K562 (cell line): Measurements from ENCODE around the gene ADAM8. TPM values are rescaled to one million over a fixed set of nuclear protein-coding genes. Genes with fewer than 3 reads are reported as not detected.

Experiments
- CREBBP ChIP-seq: IDR thresholded peaks from one replicate; pipeline ENCODE4 v1.6.1; 2012; ENCODE audit warnings: low read depth, mild to moderate bottlenecking, control low read depth, inconsistent platforms, low read length
- CTBP1 ChIP-seq: fragments of 450-650 bp; IDR thresholded peaks from 2 replicates; pipeline ENCODE4 v1.6.1; 2016; ENCODE audit warnings: borderline replicate concordance
- EP400 ChIP-seq: fragments of 450-650 bp; IDR thresholded peaks from 2 replicates; pipeline ENCODE4 v1.6.1; 2017; ENCODE audit warnings: antibody characterized with exemption, mild to moderate bottlenecking, moderate library complexity
- GTF2E2 ChIP-seq: fragments of 200-800 bp; sonication (Bioruptor generic); IDR thresholded peaks from 2 replicates; pipeline ENCODE4 v1.6.1; 2016; ENCODE audit warnings: missing genetic modification characterization, missing compliant biosample characterization
- NBN ChIP-seq: fragments of 450-650 bp; IDR thresholded peaks from 2 replicates; pipeline ENCODE4 v1.6.1; 2016; ENCODE audit warnings: low read depth, mild to moderate bottlenecking
- NFIC ChIP-seq: fragments of 450-650 bp; IDR thresholded peaks from 2 replicates; pipeline ENCODE4 v1.6.1; 2017; ENCODE audit warnings: mild to moderate bottlenecking, inconsistent platforms
- SP2 ChIP-seq: IDR thresholded peaks from 2 replicates; pipeline ENCODE4 v1.6.1; 2011; ENCODE audit warnings: mild to moderate bottlenecking, low read depth, low read length, moderate library complexity; ENCODE audit not compliant: poor library complexity, severe bottlenecking; ENCODE audit errors: extremely low read depth
- TEAD4 ChIP-seq, 2 experiments: sonication (generic) in 1 of 2; formaldehyde crosslinking in 1 of 2; IDR thresholded peaks; 2 replicates each; pipeline versions ENCODE4 v1.6.1 to v1.8.0; 2012 to 2022; ENCODE audit warnings: borderline replicate concordance in 1 of 2, inconsistent platforms in 1 of 2, low read length in 1 of 2, mild to moderate bottlenecking in 1 of 2, missing genetic modification reagents in 1 of 2
- TGIF2 ChIP-seq: sonication (generic); formaldehyde crosslinking; IDR thresholded peaks from 2 replicates; pipeline ENCODE4 v1.8.1; 2022; ENCODE audit warnings: mild to moderate bottlenecking, missing genetic modification reagents, moderate library complexity
- polyA plus RNA-seq, 8 experiments: library from polyadenylated mRNA; depleted of rRNA in 4 of 8; stranded (reverse) in 5 of 8; unstranded in 3 of 8; fragments of >200 nt; fragmentation: Nextera tagmentation in 2 of 8; fragmentation: Illumina TruSeq in 1 of 8; extraction: Ambion mirVana in 2 of 8; extraction: Trizol in 1 of 8; gene quantifications; 2 replicates each; pipeline versions ENCODE4 v1.2.1 to v1.2.3, GENCODE V29; 2011 to 2014; ENCODE audit warnings: inconsistent platforms in 1 of 8, missing spikeins in 1 of 8
- total RNA-seq, 7 experiments: library from RNA; depleted of rRNA in 6 of 7; stranded (reverse); fragments of >200 nt in 6 of 7; fragmentation: Illumina TruSeq in 2 of 7; extraction: Trizol in 2 of 7; gene quantifications; 2 replicates each; pipeline versions ENCODE4 v1.2.1 to v1.2.3, GENCODE V29; 2011 to 2021; ENCODE audit warnings: low replicate concordance in 1 of 7
- TF ChIP-seq, protein P1 (sequence below): fragments of 450-650 bp; IDR thresholded peaks from 2 replicates; pipeline ENCODE4 v1.6.1; 2016; ENCODE audit warnings: low read depth
- TF ChIP-seq, protein P2 (sequence below): fragments of 450-650 bp; IDR thresholded peaks from 2 replicates; pipeline ENCODE4 v1.7.1; 2018; ENCODE audit warnings: mild to moderate bottlenecking, low read depth; ENCODE audit not compliant: partially characterized antibody
- TF ChIP-seq, protein P3 (sequence below), 2 experiments: fragments of 450-650 bp in 1 of 2; IDR thresholded peaks; 2 replicates each; pipeline ENCODE4 v1.6.1; 2011 to 2017; ENCODE audit warnings: low read depth in 2 of 2, antibody characterized with exemption in 1 of 2, borderline replicate concordance in 1 of 2, low read length in 1 of 2, mild to moderate bottlenecking in 1 of 2, mixed read lengths in 1 of 2; ENCODE audit not compliant: control insufficient read depth in 1 of 2

ADAM8 gene
- total and polyA plus RNA-seq, 9 of the 15 experiments (the other 6 are each of a cell fraction or from before 2014, with no cell fraction given): 0.07 to 7.0 (median 1.1) TPM

DNA sequence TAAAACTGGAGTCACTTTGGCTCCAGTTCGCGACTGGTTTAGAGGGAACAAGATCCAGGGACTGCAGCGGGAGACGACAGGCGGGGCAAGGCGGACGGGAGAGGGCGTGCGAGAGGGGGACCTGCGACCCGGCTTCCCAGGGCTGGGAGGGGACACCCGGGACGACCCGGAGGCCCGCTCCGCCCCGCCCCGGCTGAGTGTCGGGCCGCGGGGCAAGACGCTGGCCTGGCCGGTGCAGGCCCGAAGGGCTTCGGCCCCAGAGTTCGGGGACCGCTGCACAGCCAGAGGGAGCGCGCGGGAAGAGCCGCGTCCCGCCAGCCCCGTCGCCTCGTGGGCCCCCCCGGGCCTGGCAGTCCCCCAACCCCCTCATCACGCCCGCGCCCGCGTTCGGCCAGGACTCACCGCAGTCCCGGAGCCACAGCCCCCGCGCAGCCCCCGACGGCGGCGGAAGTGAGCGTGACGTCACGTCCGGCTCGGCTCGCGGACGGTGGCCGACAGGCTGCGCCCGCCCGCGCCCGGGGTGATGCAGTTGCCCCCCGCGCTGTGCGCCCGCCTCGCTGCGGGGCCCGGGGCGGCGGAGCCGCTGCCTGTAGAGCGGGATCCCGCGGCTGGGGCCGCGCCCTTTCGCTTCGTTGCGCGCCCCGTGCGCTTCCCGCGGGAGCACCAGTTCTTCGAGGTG, 31.9 kb upstream of the ADAM8 start, which contains the start of the genes TUBGCP2 and ZNF511 (continued):
- TF ChIP-seq, protein P1, sequence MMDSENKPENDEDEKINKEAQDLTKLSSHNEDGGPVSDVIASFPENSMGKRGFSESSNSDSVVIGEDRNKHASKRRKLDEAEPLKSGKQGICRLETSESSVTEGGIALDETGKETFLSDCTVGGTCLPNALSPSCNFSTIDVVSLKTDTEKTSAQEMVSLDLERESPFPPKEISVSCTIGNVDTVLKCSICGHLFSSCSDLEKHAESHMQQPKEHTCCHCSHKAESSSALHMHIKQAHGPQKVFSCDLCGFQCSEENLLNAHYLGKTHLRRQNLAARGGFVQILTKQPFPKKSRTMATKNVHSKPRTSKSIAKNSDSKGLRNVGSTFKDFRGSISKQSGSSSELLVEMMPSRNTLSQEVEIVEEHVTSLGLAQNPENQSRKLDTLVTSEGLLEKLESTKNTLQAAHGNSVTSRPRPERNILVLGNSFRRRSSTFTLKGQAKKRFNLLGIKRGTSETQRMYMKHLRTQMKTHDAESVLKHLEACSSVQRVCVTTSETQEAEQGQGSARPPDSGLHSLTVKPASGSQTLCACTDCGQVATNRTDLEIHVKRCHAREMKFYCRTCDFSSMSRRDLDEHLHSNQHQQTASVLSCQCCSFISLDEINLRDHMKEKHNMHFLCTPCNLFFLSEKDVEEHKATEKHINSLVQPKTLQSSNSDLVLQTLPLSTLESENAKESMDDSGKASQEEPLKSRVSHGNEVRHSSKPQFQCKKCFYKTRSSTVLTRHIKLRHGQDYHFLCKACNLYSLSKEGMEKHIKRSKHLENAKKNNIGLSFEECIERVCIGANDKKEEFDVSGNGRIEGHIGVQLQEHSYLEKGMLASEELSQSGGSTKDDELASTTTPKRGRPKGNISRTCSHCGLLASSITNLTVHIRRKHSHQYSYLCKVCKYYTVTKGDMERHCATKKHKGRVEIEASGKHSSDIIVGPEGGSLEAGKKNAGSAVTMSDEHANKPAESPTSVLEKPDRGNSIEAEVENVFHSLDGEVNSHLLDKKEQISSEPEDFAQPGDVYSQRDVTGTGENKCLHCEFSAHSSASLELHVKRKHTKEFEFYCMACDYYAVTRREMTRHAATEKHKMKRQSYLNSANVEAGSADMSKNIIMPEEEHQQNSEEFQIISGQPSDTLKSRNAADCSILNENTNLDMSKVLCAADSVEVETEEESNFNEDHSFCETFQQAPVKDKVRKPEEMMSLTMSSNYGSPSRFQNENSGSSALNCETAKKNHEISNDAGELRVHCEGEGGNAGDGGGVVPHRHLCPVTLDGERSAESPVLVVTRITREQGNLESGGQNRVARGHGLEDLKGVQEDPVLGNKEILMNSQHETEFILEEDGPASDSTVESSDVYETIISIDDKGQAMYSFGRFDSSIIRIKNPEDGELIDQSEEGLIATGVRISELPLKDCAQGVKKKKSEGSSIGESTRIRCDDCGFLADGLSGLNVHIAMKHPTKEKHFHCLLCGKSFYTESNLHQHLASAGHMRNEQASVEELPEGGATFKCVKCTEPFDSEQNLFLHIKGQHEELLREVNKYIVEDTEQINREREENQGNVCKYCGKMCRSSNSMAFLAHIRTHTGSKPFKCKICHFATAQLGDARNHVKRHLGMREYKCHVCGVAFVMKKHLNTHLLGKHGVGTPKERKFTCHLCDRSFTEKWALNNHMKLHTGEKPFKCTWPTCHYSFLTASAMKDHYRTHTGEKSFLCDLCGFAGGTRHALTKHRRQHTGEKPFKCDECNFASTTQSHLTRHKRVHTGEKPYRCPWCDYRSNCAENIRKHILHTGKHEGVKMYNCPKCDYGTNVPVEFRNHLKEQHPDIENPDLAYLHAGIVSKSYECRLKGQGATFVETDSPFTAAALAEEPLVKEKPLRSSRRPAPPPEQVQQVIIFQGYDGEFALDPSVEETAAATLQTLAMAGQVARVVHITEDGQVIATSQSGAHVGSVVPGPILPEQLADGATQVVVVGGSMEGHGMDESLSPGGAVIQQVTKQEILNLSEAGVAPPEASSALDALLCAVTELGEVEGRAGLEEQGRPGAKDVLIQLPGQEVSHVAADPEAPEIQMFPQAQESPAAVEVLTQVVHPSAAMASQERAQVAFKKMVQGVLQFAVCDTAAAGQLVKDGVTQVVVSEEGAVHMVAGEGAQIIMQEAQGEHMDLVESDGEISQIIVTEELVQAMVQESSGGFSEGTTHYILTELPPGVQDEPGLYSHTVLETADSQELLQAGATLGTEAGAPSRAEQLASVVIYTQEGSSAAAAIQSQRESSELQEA: peak; percentile 84
- TF ChIP-seq, protein P2, sequence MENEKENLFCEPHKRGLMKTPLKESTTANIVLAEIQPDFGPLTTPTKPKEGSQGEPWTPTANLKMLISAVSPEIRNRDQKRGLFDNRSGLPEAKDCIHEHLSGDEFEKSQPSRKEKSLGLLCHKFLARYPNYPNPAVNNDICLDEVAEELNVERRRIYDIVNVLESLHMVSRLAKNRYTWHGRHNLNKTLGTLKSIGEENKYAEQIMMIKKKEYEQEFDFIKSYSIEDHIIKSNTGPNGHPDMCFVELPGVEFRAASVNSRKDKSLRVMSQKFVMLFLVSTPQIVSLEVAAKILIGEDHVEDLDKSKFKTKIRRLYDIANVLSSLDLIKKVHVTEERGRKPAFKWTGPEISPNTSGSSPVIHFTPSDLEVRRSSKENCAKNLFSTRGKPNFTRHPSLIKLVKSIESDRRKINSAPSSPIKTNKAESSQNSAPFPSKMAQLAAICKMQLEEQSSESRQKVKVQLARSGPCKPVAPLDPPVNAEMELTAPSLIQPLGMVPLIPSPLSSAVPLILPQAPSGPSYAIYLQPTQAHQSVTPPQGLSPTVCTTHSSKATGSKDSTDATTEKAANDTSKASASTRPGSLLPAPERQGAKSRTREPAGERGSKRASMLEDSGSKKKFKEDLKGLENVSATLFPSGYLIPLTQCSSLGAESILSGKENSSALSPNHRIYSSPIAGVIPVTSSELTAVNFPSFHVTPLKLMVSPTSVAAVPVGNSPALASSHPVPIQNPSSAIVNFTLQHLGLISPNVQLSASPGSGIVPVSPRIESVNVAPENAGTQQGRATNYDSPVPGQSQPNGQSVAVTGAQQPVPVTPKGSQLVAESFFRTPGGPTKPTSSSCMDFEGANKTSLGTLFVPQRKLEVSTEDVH: no peak
- TF ChIP-seq TEAD4 (IDR thresholded peaks at IDR 0.05; ENCODE audit: low read length) (no peak), TEAD4 (CRISPR knock-in tag; IDR thresholded peaks at IDR 0.05; ENCODE audit: borderline replicate concordance) (no peak), NFIC (0 out of 2 replicates have a peak, but pooled peaks have one; percentile 37), SP2 (no peak), GTF2E2 (tag) (peak; percentile 53; the same call in 1 of the 2 replicates), TGIF2 (CRISPR knock-in tag) (peak; percentile 70; the same call in 1 of the 2 replicates), EP400 (no peak; the same call in 1 of the 2 replicates), CREBBP (no peak), NBN (no peak), CTBP1 (peak; percentile 45; the same call in 1 of the 2 replicates)
- TF ChIP-seq, protein P3, sequence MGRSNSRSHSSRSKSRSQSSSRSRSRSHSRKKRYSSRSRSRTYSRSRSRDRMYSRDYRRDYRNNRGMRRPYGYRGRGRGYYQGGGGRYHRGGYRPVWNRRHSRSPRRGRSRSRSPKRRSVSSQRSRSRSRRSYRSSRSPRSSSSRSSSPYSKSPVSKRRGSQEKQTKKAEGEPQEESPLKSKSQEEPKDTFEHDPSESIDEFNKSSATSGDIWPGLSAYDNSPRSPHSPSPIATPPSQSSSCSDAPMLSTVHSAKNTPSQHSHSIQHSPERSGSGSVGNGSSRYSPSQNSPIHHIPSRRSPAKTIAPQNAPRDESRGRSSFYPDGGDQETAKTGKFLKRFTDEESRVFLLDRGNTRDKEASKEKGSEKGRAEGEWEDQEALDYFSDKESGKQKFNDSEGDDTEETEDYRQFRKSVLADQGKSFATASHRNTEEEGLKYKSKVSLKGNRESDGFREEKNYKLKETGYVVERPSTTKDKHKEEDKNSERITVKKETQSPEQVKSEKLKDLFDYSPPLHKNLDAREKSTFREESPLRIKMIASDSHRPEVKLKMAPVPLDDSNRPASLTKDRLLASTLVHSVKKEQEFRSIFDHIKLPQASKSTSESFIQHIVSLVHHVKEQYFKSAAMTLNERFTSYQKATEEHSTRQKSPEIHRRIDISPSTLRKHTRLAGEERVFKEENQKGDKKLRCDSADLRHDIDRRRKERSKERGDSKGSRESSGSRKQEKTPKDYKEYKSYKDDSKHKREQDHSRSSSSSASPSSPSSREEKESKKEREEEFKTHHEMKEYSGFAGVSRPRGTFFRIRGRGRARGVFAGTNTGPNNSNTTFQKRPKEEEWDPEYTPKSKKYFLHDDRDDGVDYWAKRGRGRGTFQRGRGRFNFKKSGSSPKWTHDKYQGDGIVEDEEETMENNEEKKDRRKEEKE (IDR thresholded peaks at IDR 0.05; ENCODE audit: borderline replicate concordance in 1 of 2, control insufficient read depth in 1 of 2, low read depth in 2 of 2, low read length in 1 of 2): no peak
